NCI-H524 treated with DMSO at 0.1 percent for 48 hours (cell line): ENCODE measurements around the gene MACROD2.

Experiments used
- DNase-seq: peaks from one replicate; lab custom pipeline; 2025; lab: John Stamatoyannopoulos, UW

The MACROD2 gene

DNA sequence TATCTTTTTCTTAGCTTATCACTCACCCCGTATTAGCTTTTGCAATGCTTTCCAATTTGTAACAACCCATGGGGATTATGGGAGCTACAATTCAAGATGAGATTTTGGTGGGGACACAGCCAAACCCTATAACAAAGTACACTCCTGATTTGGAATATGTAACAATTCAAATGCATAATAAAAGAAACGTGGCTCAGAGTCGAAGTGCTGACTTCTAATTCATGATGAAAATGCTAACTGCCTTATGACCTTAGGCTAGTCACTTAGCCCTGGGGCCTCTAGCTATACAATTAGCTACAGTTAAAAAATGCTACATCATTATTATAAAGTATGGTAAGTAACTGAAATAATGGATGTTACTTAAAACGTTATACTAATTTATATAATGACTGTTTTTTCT, 1297.1 kb downstream of the MACROD2 start:
- DNase-seq: no peak

DNA sequence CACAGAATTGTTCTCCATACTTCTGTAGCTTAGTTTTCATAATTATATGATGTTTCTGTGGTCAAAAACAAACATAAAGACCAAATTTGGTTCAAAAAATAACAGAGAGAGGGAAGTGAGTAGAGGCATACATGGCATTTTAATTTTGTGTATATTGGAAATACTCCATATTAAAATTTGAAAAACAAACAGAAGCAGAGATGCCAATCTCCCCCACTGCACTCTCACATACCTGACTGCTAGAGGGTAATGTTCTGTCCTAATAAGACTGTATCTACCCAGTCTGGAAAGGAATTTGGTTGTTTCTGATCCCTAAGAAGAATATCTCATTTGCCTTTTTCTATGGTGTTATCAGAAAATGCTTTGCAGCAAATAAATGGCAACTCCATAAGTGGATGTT, 1301.1 kb downstream of the MACROD2 start:
- no peak for DNase-seq

DNA sequence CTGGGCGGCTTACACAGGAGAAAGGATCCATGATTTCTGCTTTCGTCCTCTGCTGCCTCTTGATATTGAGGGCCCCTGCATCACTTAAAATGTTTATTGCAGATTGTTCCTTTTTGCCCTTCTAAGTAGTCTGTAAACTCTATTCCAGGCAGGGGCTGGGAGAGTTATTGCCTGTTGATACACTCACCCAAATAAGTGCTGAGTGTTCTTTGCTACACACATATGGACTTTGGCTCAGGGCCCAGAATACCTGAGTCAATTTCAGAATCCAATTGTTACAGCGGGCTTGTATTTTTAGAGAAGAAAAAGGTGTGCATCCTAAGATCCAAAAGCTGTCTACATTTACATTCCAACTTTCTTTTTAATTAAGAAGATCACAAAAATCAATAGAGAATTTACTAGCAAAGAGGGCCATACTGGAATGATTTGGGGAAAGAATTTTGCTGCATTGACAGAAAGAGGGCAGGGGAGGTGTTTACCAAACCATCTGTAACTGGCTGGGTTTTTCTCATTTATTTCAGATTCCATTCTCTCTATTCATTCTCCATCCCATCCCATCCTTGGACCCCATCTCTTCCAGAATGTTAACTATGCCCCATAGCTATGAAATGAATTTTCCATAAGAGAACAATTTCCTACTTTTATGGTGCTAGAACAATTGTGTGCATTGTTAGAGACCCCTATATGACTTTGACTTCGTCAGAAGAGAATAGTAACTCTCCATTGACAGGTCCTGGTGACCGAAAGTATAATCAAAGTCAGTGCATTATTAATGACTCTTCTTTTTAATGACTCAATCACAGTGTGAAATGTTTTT, 1302.0 kb downstream of the MACROD2 start:
- DNase-seq: no peak

DNA sequence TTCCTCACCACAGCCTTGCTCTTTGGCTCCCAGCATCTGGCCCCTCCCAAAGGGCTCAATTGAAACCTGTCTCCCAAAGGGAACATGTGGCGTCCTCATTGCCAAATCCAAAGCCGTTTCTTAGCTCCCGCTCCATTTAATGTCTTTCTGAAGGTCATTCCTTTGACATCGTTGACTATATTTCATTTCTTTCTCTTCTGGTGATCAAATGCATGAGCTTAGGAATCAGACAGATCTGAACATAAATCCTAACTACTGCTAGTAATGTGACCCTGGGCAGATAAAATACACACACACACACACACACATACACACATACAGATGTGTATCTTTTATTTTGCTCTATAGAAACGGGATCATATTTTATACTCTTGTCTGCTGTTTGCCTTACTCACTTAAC, 1306.8 kb downstream of the MACROD2 start:
- no peak for DNase-seq

DNA sequence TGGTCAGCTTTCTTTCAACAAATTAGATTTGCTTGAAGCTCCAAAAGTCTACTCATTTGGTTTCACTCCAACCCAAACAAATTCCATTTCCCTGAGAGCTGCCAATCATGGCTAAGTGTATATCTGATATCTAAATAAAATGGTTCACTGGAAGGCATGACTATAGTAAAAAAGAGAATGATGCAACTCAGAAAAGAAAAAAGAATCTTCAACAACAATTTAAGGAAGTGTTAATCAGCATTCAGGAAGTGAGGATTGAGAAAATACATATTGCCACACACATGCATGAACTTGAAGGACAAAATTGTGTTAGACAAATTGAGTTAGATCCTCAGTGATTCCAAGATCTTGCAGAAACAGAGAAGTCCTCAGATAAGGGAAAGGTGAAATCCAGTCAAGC, 1315.0 kb downstream of the MACROD2 start:
- no peak for DNase-seq

DNA sequence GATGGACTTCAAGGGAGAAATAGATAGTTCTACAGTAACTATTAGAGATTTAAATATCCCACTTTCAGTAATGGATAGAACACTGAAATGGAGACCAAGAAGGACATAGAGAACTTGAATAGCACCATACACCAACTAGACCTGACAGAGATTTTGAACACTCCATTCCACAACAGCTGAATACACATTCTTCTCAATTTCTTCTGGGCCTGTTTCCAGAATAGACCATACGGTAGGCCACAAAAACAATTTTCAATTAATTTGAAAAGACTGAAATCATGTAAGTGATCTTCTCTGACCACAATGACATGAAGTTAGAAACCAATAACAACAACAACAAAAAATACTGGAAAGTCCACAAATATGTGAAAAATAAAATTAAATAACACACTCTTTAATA, 1321.2 kb downstream of the MACROD2 start:
- no peak for DNase-seq

DNA sequence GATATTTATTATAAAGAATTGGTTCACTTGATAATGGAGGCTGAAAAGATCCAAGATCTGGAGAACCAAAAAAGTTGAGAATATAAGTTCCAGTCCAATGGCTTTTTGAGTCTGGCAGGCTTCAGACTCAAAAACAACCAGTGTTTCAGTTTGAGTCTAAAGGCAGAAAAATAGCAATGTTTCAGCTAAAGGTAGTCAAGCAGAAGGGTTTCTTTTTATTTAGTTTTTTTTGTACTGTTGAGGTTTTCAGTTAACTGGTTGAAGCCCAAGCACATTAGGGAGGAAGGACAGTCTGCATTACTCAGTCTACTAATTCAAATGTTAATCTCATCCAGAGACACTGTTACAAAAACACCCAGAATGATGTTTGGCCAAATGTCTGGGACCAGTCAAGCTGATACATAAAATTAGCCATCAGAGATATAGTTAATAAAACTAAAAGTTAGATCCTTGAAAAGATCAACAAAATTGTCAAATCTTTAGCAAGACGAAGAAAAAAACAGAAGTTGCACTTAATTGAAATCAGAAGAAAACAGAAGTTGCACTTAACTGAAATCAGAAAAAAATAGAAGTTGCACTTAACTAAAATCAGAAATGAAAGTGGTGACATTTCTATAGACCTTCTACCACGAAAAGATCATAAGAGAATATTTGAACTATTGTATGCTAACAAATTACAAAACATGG, 1322.4 kb downstream of the MACROD2 start:
- no peak for DNase-seq

DNA sequence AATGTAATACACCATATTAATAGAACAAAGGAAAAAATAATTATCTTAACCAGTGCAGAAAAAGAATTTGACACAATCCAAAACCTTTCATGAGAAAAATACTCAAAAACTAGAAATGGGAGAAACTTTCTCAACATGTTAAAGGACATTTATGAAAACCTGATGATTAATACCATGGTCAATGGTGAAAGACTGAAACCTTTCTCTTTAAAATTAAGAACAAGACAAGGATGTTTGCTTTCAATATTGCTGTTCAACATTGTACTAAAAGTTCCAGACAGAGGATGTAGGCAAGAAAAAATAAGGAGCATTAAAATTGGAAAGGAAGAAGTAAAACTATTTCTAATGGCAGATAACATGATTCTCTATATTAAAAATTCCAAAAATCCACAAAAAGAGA, 1323.4 kb downstream of the MACROD2 start:
- no peak for DNase-seq

DNA sequence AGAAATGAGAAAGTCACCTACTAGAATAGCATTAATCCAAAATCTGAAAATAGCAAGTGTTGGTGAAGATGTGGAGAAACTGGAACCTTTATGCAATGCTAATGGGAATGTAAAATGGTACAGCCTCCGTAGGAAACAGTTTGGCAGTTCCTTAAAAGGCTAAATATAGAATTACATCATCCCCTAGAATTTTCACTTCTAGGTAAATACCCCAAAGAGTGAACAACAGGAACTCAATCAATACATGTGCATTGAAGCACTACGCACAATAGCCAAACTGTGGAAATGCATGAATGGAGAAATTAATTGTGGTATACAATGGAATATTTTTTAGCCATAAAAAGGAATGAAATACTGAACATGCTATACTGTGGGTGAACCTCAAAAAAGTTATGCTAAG, 1324.1 kb downstream of the MACROD2 start:
- no peak for DNase-seq

DNA sequence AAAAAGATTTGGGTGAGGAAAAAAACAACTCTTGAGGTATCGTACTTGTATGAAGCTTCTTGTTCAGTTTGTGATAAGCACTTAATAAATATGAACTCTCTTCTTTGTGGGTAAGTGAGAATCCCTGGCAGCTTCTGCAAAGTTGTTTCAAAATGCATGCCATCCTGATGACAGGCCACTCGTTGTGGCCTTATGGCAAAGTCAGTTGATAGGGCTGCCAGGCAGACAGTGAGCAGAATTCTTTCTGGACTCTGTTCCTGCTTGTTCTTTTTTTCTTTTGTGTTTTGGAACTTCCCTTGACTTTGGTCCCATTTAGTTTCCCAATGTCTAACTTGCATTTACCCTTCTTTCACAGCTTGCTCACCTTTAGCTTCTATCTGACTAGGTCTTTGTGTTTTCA, 1325.6 kb downstream of the MACROD2 start:
- DNase-seq: no peak

DNA sequence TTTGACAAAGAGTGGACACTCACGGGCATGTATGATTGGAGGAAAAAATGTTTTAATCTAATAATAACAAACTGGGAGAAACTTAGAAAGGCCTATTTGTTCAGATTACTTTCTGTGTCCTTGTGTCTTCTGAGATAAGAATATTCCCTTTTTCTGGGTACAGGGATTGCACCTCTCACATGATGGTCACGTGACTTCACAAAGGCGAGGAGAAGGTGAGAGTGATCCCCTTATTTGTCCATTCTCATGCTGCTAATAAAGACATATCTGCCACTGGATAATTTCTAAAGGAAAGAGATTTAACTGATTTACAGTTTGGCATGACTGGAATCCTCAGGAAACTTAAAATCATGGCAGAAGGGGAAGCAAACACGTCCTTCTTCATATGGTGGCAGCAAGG, 1331.8 kb downstream of the MACROD2 start:
- no peak for DNase-seq

DNA sequence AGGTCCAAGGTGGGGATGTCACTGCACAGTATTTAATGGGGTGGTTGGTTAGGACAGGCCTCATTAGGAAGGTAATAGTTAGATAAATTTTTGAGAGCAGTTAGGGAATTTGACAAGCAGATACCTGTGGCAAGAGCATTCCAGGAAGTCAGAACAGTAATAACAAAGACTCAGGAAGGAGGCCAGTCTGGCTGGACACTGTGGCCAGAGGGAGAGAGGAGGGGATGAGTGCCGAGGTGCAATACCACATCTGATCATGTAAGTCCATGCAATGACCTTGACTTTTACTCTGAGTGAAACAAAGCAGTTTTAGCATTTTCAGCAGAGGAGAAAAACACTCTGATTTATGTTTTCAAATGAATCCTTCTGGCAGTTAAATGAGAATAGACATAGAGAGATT, 1332.8 kb downstream of the MACROD2 start:
- DNase-seq: no peak

DNA sequence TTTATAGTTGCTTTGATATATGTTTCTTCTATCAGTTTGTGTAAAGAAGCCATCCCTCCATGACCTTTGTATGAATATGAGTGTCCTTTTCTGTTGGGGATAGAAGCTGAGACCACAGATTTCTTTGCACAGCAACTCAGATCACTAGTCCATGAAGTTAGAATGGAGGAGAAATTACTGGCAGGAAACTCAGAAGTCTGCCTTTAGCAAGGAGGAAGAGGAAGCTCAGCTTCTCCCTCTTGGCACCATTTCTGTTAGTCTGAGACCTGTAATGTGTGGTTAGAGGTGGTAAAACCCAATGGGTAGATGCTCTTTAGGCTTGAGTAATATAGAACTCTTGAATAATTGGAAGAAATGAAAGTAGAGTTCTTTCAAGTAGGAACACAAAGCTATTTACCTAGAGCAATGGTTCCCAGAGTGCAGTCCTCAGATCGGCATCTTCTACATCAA, 1337.4 kb downstream of the MACROD2 start:
- no peak for DNase-seq

DNA sequence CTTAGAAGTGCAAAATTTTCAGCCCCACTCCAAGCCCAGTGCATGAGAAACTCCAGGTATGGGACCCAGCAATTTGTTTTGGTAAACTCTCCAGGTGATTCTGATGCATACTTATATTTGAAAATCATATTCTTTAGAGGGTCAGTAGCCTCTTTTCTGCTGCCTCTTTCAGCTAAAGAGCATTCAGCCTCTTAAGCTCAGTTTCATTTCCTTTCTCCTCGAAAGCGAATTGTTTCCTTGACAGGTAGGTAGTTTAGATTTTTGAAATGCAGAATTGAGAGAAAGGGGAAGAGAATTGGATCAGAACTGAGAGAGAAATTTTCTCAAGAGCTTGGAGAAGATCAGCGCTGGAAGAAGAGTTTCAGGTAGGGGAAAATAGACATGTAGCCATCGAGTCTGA, 1337.9 kb downstream of the MACROD2 start:
- DNase-seq: no peak

DNA sequence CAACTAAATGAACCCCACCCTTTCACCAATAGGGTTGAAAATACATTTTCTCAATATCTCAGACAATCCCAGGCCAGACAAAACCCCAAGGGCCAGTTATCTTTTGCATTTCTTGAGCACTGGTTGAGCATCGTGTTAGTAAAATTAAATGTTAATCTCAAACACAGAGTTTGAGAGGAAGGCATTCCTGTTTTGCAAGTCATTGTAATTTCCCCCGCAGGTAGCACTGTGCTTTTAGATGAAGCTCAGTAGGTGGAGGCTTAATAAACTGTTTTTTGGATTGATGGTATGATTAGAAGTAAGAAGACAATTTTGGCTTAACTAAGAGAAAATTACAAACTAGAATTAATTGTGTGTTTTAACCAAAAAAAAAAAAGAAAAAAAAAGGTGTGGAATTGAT, 1340.7 kb downstream of the MACROD2 start:
- DNase-seq: no peak

DNA sequence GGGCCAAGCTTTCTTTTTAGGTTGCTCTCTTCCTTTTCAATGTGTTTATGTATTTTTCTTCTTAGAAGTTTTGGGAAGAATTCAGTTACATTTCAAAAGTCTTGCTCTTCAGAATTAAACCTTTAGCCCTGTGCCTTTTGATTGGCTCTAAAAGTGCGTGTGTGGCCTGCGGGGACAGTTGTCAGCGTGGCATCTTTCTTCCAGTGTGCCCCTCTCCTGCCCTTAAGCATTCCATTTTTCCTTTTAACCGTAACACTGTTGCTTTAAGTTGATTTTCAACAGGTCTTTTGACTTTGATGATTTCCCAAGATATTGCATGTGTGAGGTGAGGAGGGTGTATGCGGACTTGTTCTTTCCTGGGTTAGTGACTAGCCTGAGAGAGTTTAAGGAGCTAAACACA, 1341.2 kb downstream of the MACROD2 start:
- DNase-seq: no peak

DNA sequence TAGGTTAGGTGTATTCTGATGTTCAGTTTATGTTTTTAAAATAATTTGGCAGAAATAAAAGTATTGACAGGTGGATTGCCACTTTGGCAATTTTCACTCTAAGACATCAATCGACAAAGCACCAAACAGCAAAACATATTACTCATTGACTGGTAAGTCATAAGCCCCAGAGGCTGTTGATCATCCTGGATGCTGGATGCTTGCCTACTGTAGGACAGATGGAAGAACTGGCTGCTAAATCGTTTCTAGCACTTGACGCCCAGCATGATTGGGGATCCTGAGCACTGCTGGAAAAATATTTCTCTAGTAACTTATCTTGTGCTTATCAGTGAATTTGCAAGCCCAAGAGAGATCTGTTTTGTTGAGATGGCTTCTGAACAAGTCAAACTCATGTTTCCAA, 1343.9 kb downstream of the MACROD2 start:
- DNase-seq: peak; percentile 66

DNA sequence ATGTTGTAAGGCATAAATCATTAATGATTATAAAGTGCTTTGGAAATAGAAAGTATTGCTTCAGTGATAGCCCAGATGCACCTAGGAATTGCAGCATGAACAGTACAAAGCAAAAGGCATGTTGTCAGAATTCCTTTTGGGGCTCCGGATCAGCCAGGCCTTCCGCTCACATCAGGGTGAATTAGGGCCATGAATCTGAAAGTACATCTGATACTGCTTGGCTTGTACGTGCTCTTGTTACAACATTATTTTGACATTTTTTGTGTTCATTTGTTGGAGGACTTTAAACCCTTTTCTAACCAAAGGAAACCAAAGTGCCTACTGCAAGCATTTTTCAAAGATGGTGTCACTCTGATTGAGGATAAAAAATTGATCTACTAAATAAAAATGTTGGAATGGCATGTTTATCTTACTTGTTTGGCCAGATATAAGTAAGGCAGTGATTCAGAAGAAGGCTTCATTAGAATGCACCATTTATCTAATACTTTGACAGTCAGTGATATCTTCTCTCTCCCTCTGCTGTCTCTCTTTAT, 1347.7 kb downstream of the MACROD2 start:
- DNase-seq: no peak

DNA sequence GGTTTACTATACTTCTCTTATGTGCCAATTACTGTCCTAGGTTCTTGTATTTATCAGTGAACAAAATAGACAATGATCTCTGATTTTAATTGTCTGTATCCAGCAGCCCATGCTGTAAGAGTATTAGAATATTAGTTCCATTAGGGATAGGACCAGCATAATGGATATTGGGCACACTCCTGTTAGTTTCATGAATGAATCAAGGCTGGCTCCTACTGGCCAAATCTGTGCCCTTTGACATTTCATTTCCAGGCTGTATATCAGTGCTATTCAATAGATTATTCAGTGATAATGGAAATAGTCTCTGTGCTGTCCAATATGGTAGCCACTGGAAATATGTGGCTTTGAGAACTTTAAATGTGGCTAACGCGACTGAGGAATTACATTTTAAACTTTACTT, 1350.0 kb downstream of the MACROD2 start:
- no peak for DNase-seq

DNA sequence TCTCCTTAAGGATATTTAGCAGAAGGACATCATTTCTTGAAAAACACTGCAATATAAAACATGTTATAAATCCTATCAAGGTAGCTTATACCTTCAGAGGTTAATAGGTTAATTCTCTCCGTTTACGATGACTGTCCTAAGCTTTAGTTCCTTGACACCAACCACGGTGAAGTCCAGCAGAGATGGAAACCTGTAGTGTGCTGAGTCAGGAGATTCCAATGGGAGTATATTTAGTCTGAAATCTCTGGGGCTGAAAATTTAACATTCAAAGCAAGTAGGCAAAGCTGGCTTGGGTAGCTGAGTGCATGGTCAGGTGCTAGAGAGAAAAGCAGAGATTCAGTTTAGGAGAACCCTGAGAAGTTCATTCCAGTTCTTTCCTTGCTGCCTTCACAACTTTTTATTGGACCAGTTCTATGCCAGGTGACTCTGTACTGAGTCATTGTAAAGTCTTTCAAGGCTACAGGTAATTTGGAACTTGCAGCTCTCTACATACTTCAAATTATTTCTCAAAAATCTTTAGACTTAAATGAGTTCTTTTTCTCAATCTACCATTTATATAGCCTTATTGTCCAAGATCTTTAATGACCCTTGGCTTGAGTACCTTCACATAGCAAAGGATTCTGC, 1351.5 kb downstream of the MACROD2 start:
- no peak for DNase-seq

DNA sequence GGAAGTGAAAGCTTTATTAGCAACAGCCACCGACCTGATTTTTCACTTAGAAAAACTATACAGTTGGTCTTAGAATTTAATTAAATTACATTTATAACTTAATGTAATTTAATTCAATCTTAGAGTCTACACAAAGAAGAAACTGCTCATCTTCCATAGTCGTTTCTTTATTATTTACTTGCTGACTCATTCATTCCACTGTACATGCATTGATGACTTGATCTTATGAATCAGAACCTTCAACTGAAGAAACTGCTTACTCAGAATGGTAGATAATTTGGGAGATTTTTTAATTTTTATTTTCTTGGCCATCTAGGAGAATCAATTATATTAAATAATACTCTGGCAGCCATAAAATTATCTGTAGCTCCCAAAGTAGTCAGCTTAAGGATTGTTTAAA, 1363.7 kb downstream of the MACROD2 start:
- DNase-seq: no peak

DNA sequence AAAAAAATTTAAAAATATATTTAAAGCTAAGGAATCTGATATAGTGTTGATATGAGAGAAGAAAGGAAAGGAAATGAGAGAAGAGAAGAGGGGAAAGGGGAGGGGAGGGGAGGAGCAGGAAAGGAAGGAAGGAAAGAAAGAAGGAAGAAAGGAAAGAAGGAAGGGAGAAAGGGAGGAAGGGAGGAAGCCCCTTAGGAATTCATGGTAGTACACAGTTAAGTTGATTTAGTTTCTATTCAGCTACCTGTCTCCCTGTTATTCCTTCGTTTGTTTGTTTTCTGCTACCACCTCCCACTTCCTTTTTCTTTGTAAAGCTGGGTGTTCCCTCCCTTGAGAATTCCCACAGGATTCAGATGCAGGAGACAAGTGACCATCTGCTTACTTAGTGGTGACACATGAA, 1367.5 kb downstream of the MACROD2 start:
- DNase-seq: no peak

DNA sequence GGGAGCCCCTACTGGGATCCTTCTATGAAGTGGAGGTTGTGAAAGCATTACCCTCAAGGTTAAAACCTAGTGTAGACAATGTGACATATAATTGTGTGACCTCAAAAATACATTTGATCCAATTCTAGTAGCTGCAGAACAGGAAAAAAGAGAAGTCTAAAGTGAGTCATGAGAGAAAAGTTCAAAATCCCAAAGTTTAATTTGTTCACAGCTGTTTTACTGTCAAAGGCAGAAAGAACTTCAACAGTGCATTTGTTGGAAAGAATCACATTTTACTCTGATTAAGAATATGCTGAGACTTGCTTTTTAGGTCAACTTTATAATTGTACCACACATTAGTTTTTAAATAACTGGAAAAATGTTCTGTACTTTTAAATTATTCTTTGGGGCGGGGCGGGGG, 1369.5 kb downstream of the MACROD2 start:
- DNase-seq: no peak
